GM12878 (cell line): ENCODE results near the gene DCUN1D3.

Experiments
- BHLHE40 ChIP-seq, 2 experiments: fragments of 450-650 bp in 1 of 2; IDR thresholded peaks; 2 replicates each; pipeline ENCODE4 v1.6.1; 2011 to 2017; ENCODE audit warnings: low read depth in 2 of 2, borderline replicate concordance in 1 of 2, improper control_type of control experiment in 1 of 2, low read length in 1 of 2, mild to moderate bottlenecking in 1 of 2
- CTCF ChIP-seq, 3 experiments: IDR thresholded peaks in 2 of 3; conservative IDR thresholded peaks in 1 of 3; 2 replicates each; pipeline ENCODE4 v1.5.1; 2011; ENCODE audit warnings: low read depth in 3 of 3, low read length in 3 of 3, mild to moderate bottlenecking in 3 of 3, control low read depth in 2 of 3, moderate library complexity in 2 of 3, inconsistent platforms in 1 of 3, mixed read lengths in 1 of 3; ENCODE audit not compliant: control insufficient read depth in 2 of 3, insufficient read depth in 1 of 3; ENCODE audit errors: extremely low read depth in 1 of 3
- EP300 ChIP-seq, 2 experiments: fragments of 150-350 bp in 1 of 2; IDR thresholded peaks; 2 replicates each; pipeline ENCODE4 v1.6.1; 2011 to 2012; ENCODE audit warnings: low read depth in 2 of 2, low read length in 2 of 2, borderline replicate concordance in 1 of 2, improper control_type of control experiment in 1 of 2, inconsistent platforms in 1 of 2; ENCODE audit not compliant: control insufficient read depth in 1 of 2
- FOS ChIP-seq: IDR thresholded peaks from 3 replicates; pipeline ENCODE4 v1.6.1; 2011; ENCODE audit warnings: borderline replicate concordance; ENCODE audit not compliant: insufficient read length; ENCODE audit errors: extremely low read depth
- PRDM15 ChIP-seq: fragments of 450-650 bp; formaldehyde crosslinking; IDR thresholded peaks from 2 replicates; pipeline ENCODE4 v1.4.0; 2020; ENCODE audit warnings: mild to moderate bottlenecking, moderate library complexity

DNA sequence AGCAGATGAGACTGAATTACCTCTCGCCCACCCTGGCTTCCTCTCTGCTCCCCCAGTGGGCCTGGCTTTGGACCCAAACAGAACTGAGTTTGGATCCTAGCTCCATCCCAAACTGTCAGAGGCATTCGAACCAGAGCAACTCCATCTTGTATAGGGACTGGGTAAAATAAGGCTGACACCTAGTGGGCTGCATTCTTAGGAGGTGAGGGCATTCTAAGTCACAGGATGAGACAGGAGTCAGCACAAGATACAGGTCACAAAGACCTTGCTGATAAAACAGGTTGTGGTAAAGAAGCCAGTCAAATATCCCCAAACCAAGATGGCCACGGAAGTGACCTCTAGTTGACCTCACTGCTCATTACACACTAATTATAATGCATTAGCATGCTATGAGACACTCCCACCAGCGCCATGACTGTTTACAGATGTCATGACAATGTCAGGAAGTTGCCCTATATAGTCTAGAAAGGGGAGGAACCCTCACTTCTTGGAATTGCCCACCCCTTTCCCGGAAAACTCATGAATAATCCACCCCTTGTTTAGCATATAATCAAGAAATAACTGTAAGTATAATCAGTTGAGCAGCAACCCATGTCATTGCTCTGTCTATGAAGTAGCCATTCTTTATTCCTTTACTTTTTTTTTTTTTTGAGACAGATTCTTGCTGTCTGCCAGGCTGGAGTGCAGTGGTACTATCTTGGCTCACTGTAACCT, 44.9 kb upstream of the DCUN1D3 start:
- TF ChIP-seq BHLHE40 (IDR thresholded peaks at IDR 0.05; ENCODE audit: borderline replicate concordance in 1 of 2, low read depth in 2 of 2, low read length in 1 of 2) (no peak), FOS (no peak), EP300 (IDR thresholded peaks at IDR 0.05; ENCODE audit: borderline replicate concordance in 1 of 2, control insufficient read depth in 1 of 2, low read depth in 2 of 2, low read length in 2 of 2) (no peak), PRDM15 (CRISPR knock-in tag) (no peak), CTCF (IDR thresholded peaks at IDR 0.05 in 2 of 3, conservative IDR thresholded peaks at IDR 0.05 in 1 of 3; ENCODE audit: control insufficient read depth in 2 of 3, extremely low read depth in 1 of 3, insufficient read depth in 1 of 3, low read depth in 3 of 3, low read length in 3 of 3) (peak in 2 of 3 experiments; percentile 22 to 33; a peak in 2 of 6 replicates)
